CD4-positive, alpha-beta T cell treated with Interleukin-17A for 4 hours (primary cell): ENCODE results near the gene TCF7L2.

Source experiments
- DNase-seq: peaks from one replicate; pipeline ENCODE4 v3.0.0-alpha.2; 2020; ENCODE audit warnings: mixed read lengths

Gene TCF7L2

GRCh38 chr10:112948196-112948595, 1.9 kb upstream of the TCF7L2 start:
- DNase-seq: no peak

- no peak for DNase-seq
Measured at GRCh38 chr10:112949143-112949823, 764 bp upstream of the TCF7L2 start.

- peak; percentile 27 for DNase-seq
Measured at GRCh38 chr10:112950714-112951358, 789 bp downstream of the TCF7L2 start.

- DNase-seq: peak; percentile 37
Measured at GRCh38 chr10:112951359-112952281, 1.6 kb downstream of the TCF7L2 start.

- DNase-seq: no peak
Measured at GRCh38 chr10:112952282-112953173, 2.5 kb downstream of the TCF7L2 start.

- no peak for DNase-seq
Measured at GRCh38 chr10:112953174-112954159, 3.4 kb downstream of the TCF7L2 start.

GRCh38 chr10:112954974-112955581, 5.0 kb downstream of the TCF7L2 start:
- DNase-seq: no peak

- no peak for DNase-seq
Measured at GRCh38 chr10:112955582-112956421, 5.8 kb downstream of the TCF7L2 start.

GRCh38 chr10:112956631-112957350, 6.7 kb downstream of the TCF7L2 start:
- DNase-seq: no peak

- DNase-seq: no peak
Measured at GRCh38 chr10:112957640-112958092, 7.6 kb downstream of the TCF7L2 start.

- DNase-seq: no peak
Measured at GRCh38 chr10:112958275-112958995, 8.4 kb downstream of the TCF7L2 start.

GRCh38 chr10:112959207-112959838, 9.3 kb downstream of the TCF7L2 start:
- no peak for DNase-seq

- no peak for DNase-seq
Measured at GRCh38 chr10:112960151-112960681, 10.2 kb downstream of the TCF7L2 start.

- DNase-seq: no peak
Measured at GRCh38 chr10:112961609-112962008, 11.6 kb downstream of the TCF7L2 start.

GRCh38 chr10:112962343-112962742, 12.3 kb downstream of the TCF7L2 start:
- DNase-seq: no peak

- no peak for DNase-seq
Measured at GRCh38 chr10:112963835-112964234, 13.8 kb downstream of the TCF7L2 start.

- DNase-seq: no peak
Measured at GRCh38 chr10:112964482-112964881, 14.4 kb downstream of the TCF7L2 start.
